Esophagus squamous epithelium (tissue), 4 donors: ENCODE results near the gene PRSS22.

Experiments used
- CTCF ChIP-seq, 6 experiments: fragments of 450-650 bp in 4 of 6; fragments of 200-600 bp in 2 of 6; sonication (generic) in 2 of 6; IDR thresholded peaks; one replicate each; pipeline ENCODE4 v1.5.1; 2016 to 2019; ENCODE audit warnings: antibody characterized with exemption in 6 of 6, mild to moderate bottlenecking in 4 of 6, moderate library complexity in 4 of 6
- POLR2A ChIP-seq, 4 donors: fragments of 450-650 bp; IDR thresholded peaks; one replicate each; pipeline ENCODE4 v1.6.1; 2017; ENCODE audit warnings: antibody characterized with exemption in 4 of 4, mild to moderate bottlenecking in 4 of 4, moderate library complexity in 3 of 4

GRCh38 chr16:2828521-2828840 is 29.5 kb downstream of the PRSS22 start:
- TF ChIP-seq CTCF (IDR thresholded peaks at IDR 0.05) = no peak
- TF ChIP-seq POLR2A (IDR thresholded peaks at IDR 0.05) = no peak
